ENCODE data around the gene WDR44. TPM values are rescaled to one million over a fixed set of nuclear protein-coding genes. Genes with fewer than 3 reads are reported as not detected.

WDR44 gene
- total and polyA plus RNA-seq, 2 donors (not counting 3 experiments of a cell fraction or from before 2014, with no cell fraction given), result 6.5 to 17.4 TPM

- Histone ChIP-seq H3K27me3 (ENCODE audit: control insufficient read depth in 2 of 2, insufficient read depth in 2 of 2, low read length in 2 of 2) (peaks cover 14 to 20% of the 10 kb centered on the region in 2 experiments), H3K79me2 (ENCODE audit: control insufficient read depth, insufficient read depth, low read length) (no peaks in the 10 kb centered on the region), H3K9ac (replicated peaks; ENCODE audit: extremely low read depth, insufficient read depth, low read length) (no peak within 1 kb of the TSS), H3K27ac (ENCODE audit: insufficient read depth, low read depth, low read length) (no peak within 1 kb of the TSS), H3K4me1 (ENCODE audit: control insufficient read depth, extremely low read depth, insufficient read depth, low read length) (peaks cover 3% of the 10 kb centered on the region), H3K4me2 (ENCODE audit: insufficient read depth, low read length) (peak within 1 kb of the TSS; percentile 58), H3K4me3 (replicated peaks in 1 of 3; ENCODE audit: insufficient read depth in 1 of 3, low read depth in 1 of 3, low read length in 3 of 3) (peak within 1 kb of the TSS; percentile 25 to 54 (median 40)), H4K20me1 (replicated peaks; ENCODE audit: control insufficient read depth, extremely low read depth, insufficient read depth, low read length) (no peaks in the 10 kb centered on the region), H3K9me3 (replicated peaks; ENCODE audit: control insufficient read depth, insufficient read depth, low read length) (no peaks in the 10 kb centered on the region), H3K36me3 (ENCODE audit: control insufficient read depth in 2 of 2, extremely low read depth in 1 of 2, insufficient read depth in 2 of 2, low read length in 2 of 2) (no peaks in the 10 kb centered on the region), H2AFZ (ENCODE audit: low read depth, low read length) (peak within 1 kb of the TSS; percentile 81), H3K9me1 (replicated peaks; ENCODE audit: control insufficient read depth, extremely low read depth, insufficient read depth, low read length) (no peaks in the 10 kb centered on the region)
- peak; percentile 79 for FAIRE-seq
- CTCF ChIA-PET, result no interaction called here
- intact Hi-C loops (cut with micrococcal nuclease), result loop anchor here (10.0 kb wide), 1 partner anchor 110 kb away; no protein-coding TSS in a partner anchor
- dilution Hi-C loops (cut with MboI; ENCODE audit: extremely low pct_ligation_motif_present, low sequenced_read_pairs), result no loop called here
- BruUV-seq (replicated peaks), result no TSS peak
- POLR2A ChIA-PET, result no interaction called here
- TF ChIP-seq GATA2 (IDR thresholded peaks at IDR 0.05; ENCODE audit: insufficient read depth, insufficient read length, low read depth, low read length) (no peak), EZH2 (IDR thresholded peaks at IDR 0.05; ENCODE audit: borderline replicate concordance, low read depth, low read length, severe bottlenecking) (peak; percentile 4), POLR2A (IDR thresholded peaks at IDR 0.05; ENCODE audit: low read depth, low read length) (no peak)
- peak; percentile 43 for DNase-seq (ENCODE audit: low read depth, low spot score)
Measured at GRCh38 chrX:118495061-118495921, 149.4 kb downstream of the WDR44 start, which contains the start of gene DOCK11. Gene DOCK11, plus strand, starts transcription at chrX:118495815. Its CDS starts 157 bp downstream, at chrX:118495972.

- ChIA-PET CTCF (no interaction called here), POLR2A (no interaction called here)
- no peaks in the 10 kb centered on the region for H3K36me3 ChIP-seq (ENCODE audit: control insufficient read depth in 2 of 2, extremely low read depth in 1 of 2, insufficient read depth in 2 of 2, low read length in 2 of 2)
- no peak for FAIRE-seq
- H3K9me3 ChIP-seq (replicated peaks; ENCODE audit: control insufficient read depth, insufficient read depth, low read length), result no peaks in the 10 kb centered on the region
- H3K9ac ChIP-seq (replicated peaks; ENCODE audit: extremely low read depth, insufficient read depth, low read length), result no peak overlapping the region
- H3K4me3 ChIP-seq (replicated peaks in 1 of 3; ENCODE audit: insufficient read depth in 1 of 3, low read depth in 1 of 3, low read length in 3 of 3), result peak overlapping the region; percentile 25 to 54 (median 40)
- BruUV-seq (replicated peaks), result no TSS peak
- peak overlapping the region; percentile 58 for H3K4me2 ChIP-seq (ENCODE audit: insufficient read depth, low read length)
- H2AFZ ChIP-seq (ENCODE audit: low read depth, low read length), result peak overlapping the region; percentile 79
- no peaks in the 10 kb centered on the region for H4K20me1 ChIP-seq (replicated peaks; ENCODE audit: control insufficient read depth, extremely low read depth, insufficient read depth, low read length)
- TF ChIP-seq, protein P1, sequence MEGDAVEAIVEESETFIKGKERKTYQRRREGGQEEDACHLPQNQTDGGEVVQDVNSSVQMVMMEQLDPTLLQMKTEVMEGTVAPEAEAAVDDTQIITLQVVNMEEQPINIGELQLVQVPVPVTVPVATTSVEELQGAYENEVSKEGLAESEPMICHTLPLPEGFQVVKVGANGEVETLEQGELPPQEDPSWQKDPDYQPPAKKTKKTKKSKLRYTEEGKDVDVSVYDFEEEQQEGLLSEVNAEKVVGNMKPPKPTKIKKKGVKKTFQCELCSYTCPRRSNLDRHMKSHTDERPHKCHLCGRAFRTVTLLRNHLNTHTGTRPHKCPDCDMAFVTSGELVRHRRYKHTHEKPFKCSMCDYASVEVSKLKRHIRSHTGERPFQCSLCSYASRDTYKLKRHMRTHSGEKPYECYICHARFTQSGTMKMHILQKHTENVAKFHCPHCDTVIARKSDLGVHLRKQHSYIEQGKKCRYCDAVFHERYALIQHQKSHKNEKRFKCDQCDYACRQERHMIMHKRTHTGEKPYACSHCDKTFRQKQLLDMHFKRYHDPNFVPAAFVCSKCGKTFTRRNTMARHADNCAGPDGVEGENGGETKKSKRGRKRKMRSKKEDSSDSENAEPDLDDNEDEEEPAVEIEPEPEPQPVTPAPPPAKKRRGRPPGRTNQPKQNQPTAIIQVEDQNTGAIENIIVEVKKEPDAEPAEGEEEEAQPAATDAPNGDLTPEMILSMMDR (IDR thresholded peaks at IDR 0.05; ENCODE audit: extremely low read depth in 1 of 2, insufficient read depth in 1 of 2, low read depth in 1 of 2, low read length in 2 of 2), result no peak
- TF ChIP-seq EZH2 (IDR thresholded peaks at IDR 0.05; ENCODE audit: borderline replicate concordance, low read depth, low read length, severe bottlenecking), result peak; percentile 17
- H3K79me2 ChIP-seq (ENCODE audit: control insufficient read depth, insufficient read depth, low read length), result no peaks in the 10 kb centered on the region
- DNase-seq (ENCODE audit: low read depth, low spot score), result peak; percentile 1
- intact Hi-C loops (cut with micrococcal nuclease), result loop anchor here (10.0 kb wide), 1 partner anchor 109 kb away; no protein-coding TSS in a partner anchor
- dilution Hi-C loops (cut with MboI; ENCODE audit: extremely low pct_ligation_motif_present, low sequenced_read_pairs), result no loop called here
- H3K27ac ChIP-seq (ENCODE audit: insufficient read depth, low read depth, low read length), result no peak overlapping the region
- peaks cover 3% of the 10 kb centered on the region for H3K4me1 ChIP-seq (ENCODE audit: control insufficient read depth, extremely low read depth, insufficient read depth, low read length)
- H3K27me3 ChIP-seq (ENCODE audit: control insufficient read depth in 2 of 2, insufficient read depth in 2 of 2, low read length in 2 of 2), result peaks cover 14 to 20% of the 10 kb centered on the region in 2 experiments
- H3K9me1 ChIP-seq (replicated peaks; ENCODE audit: control insufficient read depth, extremely low read depth, insufficient read depth, low read length), result no peaks in the 10 kb centered on the region
Measured at GRCh38 chrX:118495958-118496762, 150.3 kb downstream of the WDR44 start.
